ENCODE data around the gene SLC2A1.

Gene SLC2A1

DNA sequence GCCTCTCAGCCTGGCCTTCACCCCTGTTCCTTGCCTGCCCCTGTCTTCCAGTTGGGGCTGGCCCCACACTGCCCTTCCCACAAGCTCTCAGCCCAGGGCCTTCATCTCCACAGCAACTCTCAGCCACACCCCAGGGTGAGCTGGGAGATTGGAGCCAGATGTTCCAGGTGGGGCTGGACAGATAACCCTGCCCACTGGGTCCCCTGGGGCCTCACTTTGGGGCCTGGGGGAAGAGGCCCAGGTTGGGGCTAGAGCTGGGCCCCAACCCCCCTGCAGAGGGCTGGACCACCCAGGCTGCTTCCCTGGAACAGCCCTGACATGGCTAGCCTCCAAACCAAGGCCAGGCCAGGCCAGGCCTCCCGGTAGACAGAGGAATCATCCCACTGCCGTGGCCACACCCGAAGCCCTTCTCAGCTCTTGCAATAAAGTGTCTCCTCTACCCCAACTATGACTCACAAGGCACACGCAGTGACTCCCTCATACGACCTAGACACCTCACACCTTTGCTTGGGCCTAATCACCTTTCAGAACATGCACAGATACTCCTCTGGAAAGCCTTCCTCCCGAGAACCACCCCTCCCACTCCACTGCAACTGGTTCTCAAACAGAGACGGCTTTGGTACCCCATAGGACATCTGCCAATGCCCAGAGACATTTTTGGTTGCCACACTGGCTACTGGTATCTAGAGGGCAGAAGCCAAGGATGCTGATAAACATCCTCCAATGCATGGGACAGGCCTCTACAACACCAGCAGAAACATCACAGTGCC lies 22.2 kb downstream of the SLC2A1 start:
- DNase-seq (no peak), ATAC-seq (replicated peaks) (no peak)
- H3K9me3 Mint-ChIP-seq, result no peaks in the 10 kb centered on the region
- H3K4me3 Mint-ChIP-seq, result peak overlapping the region in 1 of 2 donors; percentile 50
- peaks cover 87 to 99% of the 10 kb centered on the region in 2 donors for H3K4me1 Mint-ChIP-seq
- H3K27ac Mint-ChIP-seq, result peak overlapping the region; percentile 96
- peaks cover 62 to 73% of the 10 kb centered on the region in 2 donors for H3K36me3 Mint-ChIP-seq
- H3K27me3 Mint-ChIP-seq, result no peaks in the 10 kb centered on the region

DNA sequence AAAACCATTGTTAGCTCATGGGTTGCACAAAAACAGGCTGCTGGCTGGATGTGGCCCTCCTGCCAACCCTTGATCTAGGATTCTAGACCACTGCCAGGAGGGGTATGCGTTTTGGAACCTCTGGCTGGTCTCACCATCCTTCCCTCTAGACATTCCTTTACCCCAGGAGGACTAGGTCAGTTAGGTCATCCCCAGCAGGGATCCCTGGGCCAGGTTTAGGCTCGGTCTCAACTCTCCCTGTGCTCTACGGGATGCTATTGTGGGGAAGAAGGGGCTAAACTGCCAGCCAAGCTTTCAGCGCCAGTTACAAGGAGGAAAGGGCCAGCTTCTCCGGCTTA lies 22.7 kb downstream of the SLC2A1 start:
- H3K36me3 Mint-ChIP-seq, result peaks cover 59 to 73% of the 10 kb centered on the region in 2 donors
- H3K27ac Mint-ChIP-seq, result peak overlapping the region; percentile 96
- H3K4me3 Mint-ChIP-seq, result no peak overlapping the region
- H3K4me1 Mint-ChIP-seq, result peaks cover 86 to 99% of the 10 kb centered on the region in 2 donors
- no peaks in the 10 kb centered on the region for H3K27me3 Mint-ChIP-seq
- no peak for DNase-seq
- no peaks in the 10 kb centered on the region for H3K9me3 Mint-ChIP-seq
- ATAC-seq (replicated peaks), result no peak

GRCh38 chr1:42935313-42935895 lies 23.3 kb downstream of the SLC2A1 start:
- Mint-ChIP-seq H3K4me3 (peak overlapping the region; percentile 54 to 66), H3K9me3 (no peaks in the 10 kb centered on the region), H3K27ac (peak overlapping the region; percentile 96), H3K27me3 (no peaks in the 10 kb centered on the region), H3K36me3 (peaks cover 59 to 73% of the 10 kb centered on the region in 2 donors), H3K4me1 (peaks cover 86 to 100% of the 10 kb centered on the region in 2 donors)
- DNase-seq, result peak; percentile 65
- peak; percentile 43 to 50 for ATAC-seq (replicated peaks)

GRCh38 chr1:42934541-42935312 lies 23.9 kb downstream of the SLC2A1 start:
- Mint-ChIP-seq H3K36me3 (peaks cover 60 to 73% of the 10 kb centered on the region in 2 donors), H3K4me1 (peaks cover 86 to 100% of the 10 kb centered on the region in 2 donors), H3K9me3 (no peaks in the 10 kb centered on the region), H3K4me3 (peak overlapping the region; percentile 54 to 66), H3K27ac (peak overlapping the region; percentile 96), H3K27me3 (no peaks in the 10 kb centered on the region)
- no peak for DNase-seq
- no peak for ATAC-seq (replicated peaks)

GRCh38 chr1:42933610-42934491 lies 24.8 kb downstream of the SLC2A1 start:
- ATAC-seq (replicated peaks), result no peak
- Mint-ChIP-seq H3K36me3 (peaks cover 63 to 78% of the 10 kb centered on the region in 2 donors), H3K4me1 (peaks cover 87 to 100% of the 10 kb centered on the region in 2 donors), H3K27ac (peak overlapping the region; percentile 96), H3K27me3 (no peaks in the 10 kb centered on the region), H3K4me3 (peak overlapping the region; percentile 54 to 66), H3K9me3 (no peaks in the 10 kb centered on the region)
- DNase-seq, result no peak

- H3K4me3 Mint-ChIP-seq, result peak overlapping the region; percentile 20 to 21
- H3K36me3 Mint-ChIP-seq, result peaks cover 65 to 79% of the 10 kb centered on the region in 2 donors
- peaks cover 87 to 100% of the 10 kb centered on the region in 2 donors for H3K4me1 Mint-ChIP-seq
- ATAC-seq (replicated peaks) (no peak), DNase-seq (no peak)
- no peaks in the 10 kb centered on the region for H3K27me3 Mint-ChIP-seq
- peak overlapping the region; percentile 96 for H3K27ac Mint-ChIP-seq
- no peaks in the 10 kb centered on the region for H3K9me3 Mint-ChIP-seq
Observed at GRCh38 chr1:42933060-42933586, 25.5 kb downstream of the SLC2A1 start.

DNA sequence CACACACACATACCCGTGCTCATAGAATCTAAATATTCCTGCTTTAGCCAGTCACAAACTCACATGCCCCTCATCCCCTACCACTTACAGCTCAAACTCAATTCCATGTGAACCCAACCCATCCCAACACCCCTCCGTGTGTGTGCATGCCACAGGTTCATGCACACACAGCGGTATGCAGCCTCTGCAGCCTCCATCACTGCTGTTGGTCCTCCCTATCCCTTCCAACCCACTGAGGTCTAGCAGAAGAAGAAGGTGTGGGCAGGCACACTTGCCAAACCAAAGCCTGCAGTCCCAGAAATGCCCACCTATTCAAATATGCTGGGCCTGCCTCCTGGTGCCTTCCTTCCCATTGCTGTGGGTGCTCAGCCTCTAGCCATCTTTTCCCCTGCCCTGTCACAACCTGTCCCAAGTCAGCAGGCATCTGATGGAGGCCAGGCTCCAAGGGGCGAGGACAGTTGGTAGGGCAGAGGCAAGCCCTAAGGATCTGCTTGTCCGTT lies 26.2 kb downstream of the SLC2A1 start:
- Mint-ChIP-seq H3K27ac (peak overlapping the region; percentile 96), H3K4me1 (peaks cover 85 to 100% of the 10 kb centered on the region in 2 donors), H3K27me3 (no peaks in the 10 kb centered on the region), H3K4me3 (peak overlapping the region; percentile 73 to 76), H3K9me3 (no peaks in the 10 kb centered on the region), H3K36me3 (peaks cover 65 to 80% of the 10 kb centered on the region in 2 donors)
- ATAC-seq (replicated peaks) (peak; percentile 0 to 1), DNase-seq (no peak)

DNA sequence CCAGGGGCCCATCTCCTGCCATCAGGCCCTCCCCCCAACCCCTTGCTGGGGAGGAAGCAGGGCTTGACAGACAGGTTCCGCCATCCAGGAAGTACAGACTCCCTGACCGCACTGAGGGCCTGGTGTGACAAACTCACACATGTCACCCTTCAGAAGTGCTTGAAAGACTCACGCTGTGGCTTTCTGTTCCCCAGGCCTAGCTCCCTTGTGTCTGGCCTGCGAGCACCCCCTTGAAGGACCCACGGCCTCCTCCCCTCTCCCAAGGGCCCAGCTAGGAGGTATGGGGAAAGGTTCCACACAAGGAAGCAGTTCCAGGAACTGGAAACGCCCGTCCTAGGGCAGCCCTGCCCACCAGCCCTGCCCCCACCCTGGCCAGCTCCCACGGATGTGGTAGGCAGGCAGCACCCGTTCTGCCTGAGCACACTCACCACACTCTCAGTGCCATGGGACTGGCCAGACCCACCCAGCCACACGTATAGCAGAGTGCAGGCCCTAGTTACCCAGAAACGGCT lies 26.7 kb downstream of the SLC2A1 start:
- no peaks in the 10 kb centered on the region for H3K9me3 Mint-ChIP-seq
- no peaks in the 10 kb centered on the region for H3K27me3 Mint-ChIP-seq
- H3K4me3 Mint-ChIP-seq, result peak overlapping the region; percentile 73 to 76
- DNase-seq (peak; percentile 86), ATAC-seq (replicated peaks) (peak; percentile 83 to 87)
- peaks cover 82 to 100% of the 10 kb centered on the region in 2 donors for H3K4me1 Mint-ChIP-seq
- H3K36me3 Mint-ChIP-seq, result peaks cover 65 to 80% of the 10 kb centered on the region in 2 donors
- H3K27ac Mint-ChIP-seq, result peak overlapping the region; percentile 96

DNA sequence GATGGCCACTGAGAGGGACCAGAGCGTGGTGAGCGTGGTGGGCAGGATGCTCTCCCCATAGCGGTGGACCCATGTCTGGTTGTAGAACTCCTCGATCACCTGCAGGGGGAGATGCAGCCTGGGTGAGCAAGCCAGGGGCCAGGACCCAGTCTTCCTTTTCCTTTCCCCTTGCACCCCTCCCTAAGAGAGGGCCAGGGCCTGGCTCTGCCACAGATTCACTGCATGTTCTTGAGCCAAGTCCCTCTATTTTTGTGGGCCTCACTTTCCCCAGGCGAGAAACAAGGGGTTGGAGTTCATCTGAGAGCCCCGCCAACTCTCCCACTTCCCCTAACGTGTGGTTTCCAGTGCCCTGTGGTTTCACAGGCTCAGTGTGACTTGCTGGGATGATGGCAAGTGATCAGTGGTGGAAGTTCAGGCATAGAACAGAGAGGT lies 27.5 kb downstream of the SLC2A1 start:
- no peaks in the 10 kb centered on the region for H3K27me3 Mint-ChIP-seq
- peak overlapping the region; percentile 96 for H3K27ac Mint-ChIP-seq
- ATAC-seq (replicated peaks) (peak; percentile 57 to 59), DNase-seq (peak; percentile 63)
- H3K4me3 Mint-ChIP-seq, result peak overlapping the region; percentile 73 to 74
- no peaks in the 10 kb centered on the region for H3K9me3 Mint-ChIP-seq
- peaks cover 60 to 79% of the 10 kb centered on the region in 2 donors for H3K36me3 Mint-ChIP-seq
- peaks cover 76 to 95% of the 10 kb centered on the region in 2 donors for H3K4me1 Mint-ChIP-seq

DNA sequence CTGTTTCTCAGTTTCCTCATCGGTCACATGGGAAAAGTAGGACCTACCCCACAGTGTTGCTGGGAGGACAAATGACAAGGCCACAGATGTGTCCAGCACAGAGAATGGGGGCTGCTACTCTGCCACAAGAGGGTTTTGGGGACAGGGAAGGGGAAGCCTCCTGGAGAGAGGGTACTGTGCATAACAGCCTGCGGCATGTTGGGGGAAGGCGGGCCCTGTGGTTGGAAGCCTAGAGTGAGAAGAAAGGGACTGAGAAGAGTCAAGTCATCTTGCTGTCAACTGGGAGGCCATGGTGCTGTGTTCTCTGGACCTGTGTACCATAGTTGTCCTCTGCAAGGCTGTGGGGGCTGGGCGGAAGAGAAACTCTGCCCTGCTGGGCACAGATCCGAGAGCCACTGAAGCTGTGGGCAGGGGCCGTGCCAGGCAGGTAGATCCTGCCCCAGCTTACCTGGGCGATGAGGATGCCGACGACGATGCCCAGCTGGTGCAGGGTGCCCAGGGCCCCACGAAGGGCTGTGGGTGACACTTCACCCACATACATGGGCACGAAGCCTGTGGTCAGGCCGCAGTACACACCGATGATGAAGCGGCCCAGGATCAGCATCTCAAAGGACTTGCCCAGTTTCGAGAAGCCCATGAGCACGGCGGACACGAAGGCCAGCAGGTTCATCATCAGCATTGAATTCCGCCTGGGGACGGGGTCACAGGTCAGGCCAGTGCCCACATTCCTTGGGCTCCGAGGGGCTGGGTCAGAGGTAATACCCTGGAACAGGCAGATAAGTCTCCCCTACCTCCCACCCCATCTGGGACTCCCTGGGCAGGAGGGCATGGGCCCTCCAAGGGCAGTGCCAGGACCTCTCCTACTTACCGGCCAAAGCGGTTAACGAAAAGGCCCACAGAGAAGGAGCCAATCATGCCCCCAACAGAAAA lies 28.2 kb downstream of the SLC2A1 start:
- Mint-ChIP-seq H3K9me3 (no peaks in the 10 kb centered on the region), H3K27me3 (no peaks in the 10 kb centered on the region), H3K4me3 (peak overlapping the region; percentile 73 to 74), H3K27ac (peak overlapping the region; percentile 96), H3K4me1 (peaks cover 74 to 93% of the 10 kb centered on the region in 2 donors), H3K36me3 (peaks cover 59 to 84% of the 10 kb centered on the region in 2 donors)
- DNase-seq (no peak), ATAC-seq (replicated peaks) (no peak)

- H3K27me3 Mint-ChIP-seq, result no peaks in the 10 kb centered on the region
- no peaks in the 10 kb centered on the region for H3K9me3 Mint-ChIP-seq
- peaks cover 57 to 82% of the 10 kb centered on the region in 2 donors for H3K36me3 Mint-ChIP-seq
- peaks cover 72 to 91% of the 10 kb centered on the region in 2 donors for H3K4me1 Mint-ChIP-seq
- H3K4me3 Mint-ChIP-seq, result peak overlapping the region; percentile 47 to 50
- H3K27ac Mint-ChIP-seq, result peak overlapping the region; percentile 96
- DNase-seq (no peak), ATAC-seq (replicated peaks) (no peak)
Observed at GRCh38 chr1:42929434-42930177, 29.1 kb downstream of the SLC2A1 start.

- Mint-ChIP-seq H3K9me3 (no peaks in the 10 kb centered on the region), H3K27me3 (no peaks in the 10 kb centered on the region), H3K36me3 (peaks cover 54 to 79% of the 10 kb centered on the region in 2 donors), H3K27ac (peak overlapping the region; percentile 96), H3K4me1 (peaks cover 65 to 84% of the 10 kb centered on the region in 2 donors), H3K4me3 (peak overlapping the region in 1 of 2 donors; percentile 47)
- ATAC-seq (replicated peaks) (no peak), DNase-seq (no peak)
Observed at GRCh38 chr1:42928859-42929258, 29.8 kb downstream of the SLC2A1 start.

All from stimulated activated naive B cell treated with anti-CD40 and anti-IgM and Interleukin-4, amounts not matched to agents 10 μg/mL and 1 μg/mL and 100 μg/mL, for 72 hours (primary cell).